Measurements from ENCODE around the gene ARPC5.

ARPC5 gene

GRCh38 chr1:183584147-183584546, 51.4 kb downstream of the ARPC5 start:
- DNase-seq = no peak

DNA sequence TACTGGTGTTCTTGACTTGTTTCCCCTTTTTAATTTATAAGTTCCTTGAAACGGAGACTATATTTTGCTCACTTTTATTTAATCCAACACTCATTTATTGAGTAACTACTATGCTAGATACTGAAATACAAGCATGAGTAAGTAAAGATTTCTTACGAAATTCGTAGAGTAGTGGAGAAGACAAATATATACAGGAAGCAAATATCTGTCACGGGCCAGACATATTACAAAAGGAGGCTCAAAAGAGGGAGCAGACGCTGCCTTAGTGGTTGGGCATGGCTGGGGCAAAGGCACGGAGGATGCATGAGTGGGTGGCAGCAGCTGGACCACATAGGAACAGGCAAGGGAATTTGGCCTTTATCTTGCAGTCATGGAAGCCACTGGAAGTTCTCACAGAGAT, 52.1 kb downstream of the ARPC5 start:
- no peak for DNase-seq

DNA sequence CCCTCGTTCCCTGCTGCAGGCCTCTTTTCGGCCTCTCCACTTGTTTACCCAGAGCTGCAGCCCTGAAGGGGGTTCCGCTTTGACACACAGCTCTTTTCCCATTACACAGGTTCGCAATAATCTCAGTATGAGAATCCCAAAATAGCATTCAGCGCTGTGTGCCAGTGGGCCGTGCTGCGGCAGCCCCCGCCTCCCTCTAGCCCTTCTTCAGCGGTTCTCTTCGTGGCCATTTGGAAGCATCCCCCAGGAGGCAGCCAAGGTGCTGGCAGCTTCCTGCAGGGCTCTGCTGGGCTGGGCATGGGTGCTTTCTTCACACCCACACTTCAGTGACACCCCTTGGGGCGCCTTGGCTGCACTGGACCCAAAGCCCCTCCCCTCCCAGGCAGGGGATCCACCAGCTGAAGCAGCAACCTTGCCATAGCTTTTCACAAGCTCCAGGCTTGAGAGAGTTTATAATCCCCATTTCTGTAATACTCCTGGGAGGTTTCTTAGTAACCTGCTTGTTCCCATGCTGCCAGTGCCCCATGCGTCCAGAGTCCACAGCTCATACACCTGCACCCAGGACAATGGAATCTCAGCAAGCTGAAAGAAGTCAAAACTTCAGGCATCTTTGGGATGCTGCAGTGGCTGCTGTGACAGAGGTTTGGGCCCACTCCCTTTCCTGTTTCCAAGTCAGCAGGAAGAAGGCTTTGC, 53.4 kb downstream of the ARPC5 start:
- DNase-seq = no peak

DNA sequence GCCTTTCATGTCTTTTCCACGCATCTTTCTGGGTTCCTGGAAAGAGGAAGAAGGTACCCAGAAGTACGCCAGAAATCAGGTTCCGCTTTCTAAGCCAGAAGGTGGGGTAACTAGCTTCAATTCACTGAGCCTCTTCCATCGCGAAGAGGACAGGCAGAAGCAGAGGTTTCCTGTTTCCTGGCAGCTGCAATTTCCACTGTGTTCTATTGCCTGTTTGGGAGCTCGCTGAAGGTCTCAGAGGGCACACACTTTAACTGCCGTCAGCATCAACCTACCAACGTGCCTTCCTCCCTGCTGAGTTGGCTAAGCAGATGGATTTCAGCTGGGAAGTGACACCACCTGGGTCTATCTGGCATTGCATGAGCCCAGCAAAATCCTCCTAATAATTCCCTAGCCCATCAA, 55.3 kb downstream of the ARPC5 start:
- no peak for DNase-seq

DNA sequence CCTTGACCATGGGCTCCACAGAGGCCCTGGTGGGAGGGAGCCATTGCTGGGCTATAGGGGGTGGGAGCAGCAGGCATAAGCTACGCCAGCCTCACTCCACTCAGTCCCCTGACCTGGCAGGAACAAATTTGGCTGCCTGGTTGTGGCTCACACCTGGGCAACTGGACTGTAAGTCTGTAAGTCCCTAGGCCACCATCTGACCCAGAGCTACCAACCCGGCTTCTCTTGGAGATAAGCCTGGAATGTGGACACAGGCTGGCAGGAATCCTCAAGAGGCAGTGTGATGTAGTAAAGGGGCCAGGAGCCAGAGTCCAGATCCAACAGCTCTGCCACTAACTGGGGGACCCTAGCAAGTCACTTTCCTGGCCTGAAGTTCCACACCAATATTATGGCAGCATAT, 56.7 kb downstream of the ARPC5 start:
- DNase-seq = no peak

DNA sequence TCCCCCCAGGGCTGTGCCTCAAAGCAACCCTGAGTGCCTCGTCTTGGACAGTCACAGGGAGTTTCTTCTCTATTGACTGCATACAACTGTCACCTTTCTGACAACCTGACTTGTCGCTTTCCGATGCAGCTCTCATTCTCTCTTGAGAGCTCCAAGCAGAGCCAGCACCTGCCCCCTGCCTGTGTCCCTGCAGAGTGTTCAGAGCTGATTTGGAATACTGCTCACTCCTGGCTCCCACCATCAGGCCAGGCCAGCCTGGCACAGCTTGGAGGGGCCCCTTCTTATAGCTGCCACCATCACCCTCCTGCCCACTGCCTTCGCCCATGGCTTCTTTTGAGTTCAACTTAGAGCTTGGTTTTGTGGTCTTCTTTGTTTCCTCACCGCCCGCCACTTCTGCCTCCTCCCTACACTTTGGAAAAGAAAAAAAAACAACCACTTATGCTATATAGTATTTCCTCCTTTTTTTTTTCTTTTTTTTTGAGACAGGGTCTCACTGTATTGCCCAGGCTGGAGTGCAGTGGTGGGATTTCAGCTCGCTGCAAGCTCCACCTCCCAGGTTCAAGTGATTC, 57.6 kb downstream of the ARPC5 start:
- no peak for DNase-seq

DNA sequence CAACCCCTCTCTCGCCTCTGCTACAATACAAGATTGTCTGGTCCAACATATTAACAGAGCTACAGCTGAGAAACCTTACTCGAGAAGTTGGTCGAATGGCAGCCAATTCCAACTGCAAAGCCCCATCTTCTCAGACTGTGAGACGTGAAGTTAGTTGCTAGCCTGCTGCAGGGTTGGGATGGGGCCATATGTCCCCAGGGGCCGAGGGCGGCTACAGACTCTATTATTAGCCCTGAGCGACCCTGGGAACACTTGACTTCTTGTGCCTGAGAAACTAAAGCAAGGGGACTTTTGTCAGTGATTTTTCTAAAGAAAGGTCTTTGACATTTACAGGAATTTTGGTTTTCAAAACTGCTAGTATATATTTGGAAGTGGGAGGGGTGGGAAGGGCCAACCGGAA, 59.0 kb downstream of the ARPC5 start:
- DNase-seq = no peak

DNA sequence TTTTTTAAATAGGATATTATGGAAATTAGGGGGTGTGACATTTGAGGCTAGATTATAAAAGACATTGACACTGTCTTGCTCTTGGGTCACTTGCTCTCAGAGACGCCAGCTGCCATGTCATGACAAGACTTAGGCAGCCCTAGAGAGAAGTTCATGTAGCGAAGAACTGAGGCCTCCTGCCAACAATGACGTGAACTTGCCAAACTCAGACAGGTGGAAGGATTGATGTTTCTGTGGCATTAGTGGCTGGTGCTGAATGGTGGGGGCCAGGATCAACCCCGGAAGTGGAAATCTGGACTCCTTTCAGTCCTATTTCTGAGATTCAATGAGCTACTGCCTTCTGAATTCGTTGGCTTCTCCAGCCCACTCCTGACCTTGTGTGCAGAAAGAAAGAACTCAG, 60.0 kb downstream of the ARPC5 start:
- no peak for DNase-seq

GRCh38 chr1:183572721-183573120, 62.9 kb downstream of the ARPC5 start:
- no peak for DNase-seq

- DNase-seq = no peak
These were observed 63.8 kb downstream of the ARPC5 start for GRCh38 chr1:183571678-183572268.

Data from activated gamma-delta T cell treated with Interleukin-2 at 50 U/mL for 16 hours (primary cell).